Measurements from ENCODE around the gene ZNF425.

Gene ZNF425

GRCh38 chr7:149125863-149126661 is at the start of gene ZNF425:
TSS of gene ZNF425 (minus strand) at chr7:149126324. CDS start at chr7:149126213, 111 bp downstream.
- Histone ChIP-seq H3K36me3 (peaks cover 23% of the 10 kb centered on the region), H3K4me1 (peaks cover 19% of the 10 kb centered on the region), H3K27me3 (no peaks in the 10 kb centered on the region), H3K4me3 (peak within 1 kb of the TSS; percentile 94), H4K20me1 (no peaks in the 10 kb centered on the region), H3K4me2 (peak within 1 kb of the TSS; percentile 79), H3K27ac (peak within 1 kb of the TSS; percentile 99), H3K9me3 (peaks cover 19% of the 10 kb centered on the region), H3K9ac (peak within 1 kb of the TSS; percentile 98)
- TF ChIP-seq Cebpa-rat (IDR thresholded peaks at IDR 0.05), result no peak

- Histone ChIP-seq H4K20me1 (peaks cover 9% of the 10 kb centered on the region; the same call in 1 of the 2 replicates), H3K9ac (no peak overlapping the region), H3K27me3 (no peaks in the 10 kb centered on the region), H3K4me3 (no peak overlapping the region), H3K36me3 (peaks cover 98% of the 10 kb centered on the region), H3K4me2 (no peak overlapping the region), H3K4me1 (no peaks in the 10 kb centered on the region), H3K9me3 (no peaks in the 10 kb centered on the region), H3K27ac (no peak overlapping the region)
- TF ChIP-seq Cebpa-rat (IDR thresholded peaks at IDR 0.05), result no peak
These were observed 49.0 kb upstream of the ZNF425 start for GRCh38 chr7:149175150-149175549.

- TF ChIP-seq Cebpa-rat (IDR thresholded peaks at IDR 0.05), result no peak
- Histone ChIP-seq H3K27ac (no peak overlapping the region), H3K36me3 (peaks cover 98% of the 10 kb centered on the region)
These were observed 46.4 kb upstream of the ZNF425 start for GRCh38 chr7:149172534-149172920.

GRCh38 chr7:149171892-149172533 is 45.9 kb upstream of the ZNF425 start:
- H3K4me3 ChIP-seq, result no peak overlapping the region
- H3K4me2 ChIP-seq, result no peak overlapping the region
- H3K36me3 ChIP-seq, result peaks cover 98% of the 10 kb centered on the region

More at GRCh38 chr7:149172534-149172920, 46.4 kb upstream of the ZNF425 start:
- no peak overlapping the region for H3K9ac ChIP-seq
- H3K4me1 ChIP-seq, result no peaks in the 10 kb centered on the region
- H3K9me3 ChIP-seq, result no peaks in the 10 kb centered on the region
- no peak overlapping the region for H3K4me3 ChIP-seq
- no peaks in the 10 kb centered on the region for H3K27me3 ChIP-seq
- H3K4me2 ChIP-seq, result no peak overlapping the region
- H4K20me1 ChIP-seq, result 0 out of 2 replicates have a peak, but pooled peaks cover 5% of the 10 kb centered on the region

GRCh38 chr7:149166630-149167352 is 40.7 kb upstream of the ZNF425 start:
- Histone ChIP-seq H3K4me1 (no peaks in the 10 kb centered on the region), H3K27me3 (no peaks in the 10 kb centered on the region), H3K4me2 (no peak overlapping the region), H4K20me1 (peaks cover 37% of the 10 kb centered on the region; the same call in 1 of the 2 replicates), H3K9me3 (no peaks in the 10 kb centered on the region), H3K4me3 (no peak overlapping the region), H3K27ac (no peak overlapping the region), H3K36me3 (peaks cover 97% of the 10 kb centered on the region), H3K9ac (no peak overlapping the region)
- no peak for TF ChIP-seq Cebpa-rat (IDR thresholded peaks at IDR 0.05)

More at GRCh38 chr7:149171892-149172533, 45.9 kb upstream of the ZNF425 start:
- H3K9ac ChIP-seq, result no peak overlapping the region
- H3K27me3 ChIP-seq, result no peaks in the 10 kb centered on the region
- H4K20me1 ChIP-seq, result peaks cover 8% of the 10 kb centered on the region; the same call in 1 of the 2 replicates
- H3K4me1 ChIP-seq, result no peaks in the 10 kb centered on the region
- no peak for TF ChIP-seq Cebpa-rat (IDR thresholded peaks at IDR 0.05)
- H3K27ac ChIP-seq, result no peak overlapping the region
- H3K9me3 ChIP-seq, result no peaks in the 10 kb centered on the region

- H3K4me2 ChIP-seq, result no peak overlapping the region
- H3K4me3 ChIP-seq, result no peak overlapping the region
- H3K9ac ChIP-seq, result no peak overlapping the region
- 0 out of 2 replicates have a peak, but pooled peaks cover 3% of the 10 kb centered on the region for H3K4me1 ChIP-seq
- peaks cover 97% of the 10 kb centered on the region for H3K36me3 ChIP-seq
- H3K9me3 ChIP-seq, result no peaks in the 10 kb centered on the region
- TF ChIP-seq Cebpa-rat (IDR thresholded peaks at IDR 0.05), result no peak
- no peaks in the 10 kb centered on the region for H3K27me3 ChIP-seq
- H4K20me1 ChIP-seq, result peaks cover 43% of the 10 kb centered on the region
- H3K27ac ChIP-seq, result no peak overlapping the region
These were observed 40.0 kb upstream of the ZNF425 start for GRCh38 chr7:149166142-149166541.

GRCh38 chr7:149161241-149161848 is 35.2 kb upstream of the ZNF425 start:
- no peak overlapping the region for H3K27ac ChIP-seq
- H3K27me3 ChIP-seq, result no peaks in the 10 kb centered on the region
- no peak overlapping the region for H3K4me3 ChIP-seq
- H3K4me1 ChIP-seq, result 0 out of 2 replicates have a peak, but pooled peaks cover 9% of the 10 kb centered on the region
- no peak for TF ChIP-seq Cebpa-rat (IDR thresholded peaks at IDR 0.05)
- peaks cover 97% of the 10 kb centered on the region for H3K36me3 ChIP-seq
- H3K4me2 ChIP-seq, result no peak overlapping the region
- H3K9me3 ChIP-seq, result no peaks in the 10 kb centered on the region
- H4K20me1 ChIP-seq, result peaks cover 65% of the 10 kb centered on the region
- no peak overlapping the region for H3K9ac ChIP-seq

- Histone ChIP-seq H3K9ac (no peak overlapping the region), H3K4me1 (0 out of 2 replicates have a peak, but pooled peaks cover 9% of the 10 kb centered on the region), H3K4me3 (no peak overlapping the region), H3K27me3 (no peaks in the 10 kb centered on the region), H4K20me1 (peaks cover 67% of the 10 kb centered on the region), H3K4me2 (no peak overlapping the region), H3K36me3 (peaks cover 91% of the 10 kb centered on the region), H3K9me3 (no peaks in the 10 kb centered on the region), H3K27ac (no peak overlapping the region)
- TF ChIP-seq Cebpa-rat (IDR thresholded peaks at IDR 0.05), result no peak
These were observed 30.8 kb upstream of the ZNF425 start for GRCh38 chr7:149156898-149157297.

- Histone ChIP-seq H3K27me3 (no peaks in the 10 kb centered on the region), H3K4me2 (no peak overlapping the region), H3K4me3 (no peak overlapping the region), H3K9me3 (no peaks in the 10 kb centered on the region), H3K9ac (no peak overlapping the region), H3K27ac (no peak overlapping the region), H3K4me1 (peaks cover 6% of the 10 kb centered on the region), H3K36me3 (peaks cover 77% of the 10 kb centered on the region), H4K20me1 (peaks cover 67% of the 10 kb centered on the region)
- TF ChIP-seq Cebpa-rat (IDR thresholded peaks at IDR 0.05), result no peak
These were observed 27.9 kb upstream of the ZNF425 start for GRCh38 chr7:149154056-149154455.

All from BLaER1 (cell line).